CD4-positive, CD25-positive, alpha-beta regulatory T cell (primary cell): ENCODE results near the gene SLC22A7. TPM values are rescaled to one million over a fixed set of nuclear protein-coding genes. Genes with fewer than 3 reads are reported as not detected.
"Not testable (repeated sequence)": the region's sequence is repeated elsewhere in the genome, so short reads cannot be mapped to it uniquely, and the experiment has no call there.

Experiments used
- ATAC-seq, 2 donors: fragments of 150-1000 bp; cut with Tn5 transposase; one replicate each; pipeline ENCODE4 v1.10.0; 2021; ENCODE audit warnings: low read depth in 2 of 2, moderate number of reproducible peaks in 2 of 2, moderate library complexity in 1 of 2
- DNase-seq, 3 donors: peaks; one replicate each; pipeline versions ENCODE4 v3.0.0 to v3.0.0-alpha.2; 2012 to 2022; ENCODE audit warnings: mixed read lengths in 1 of 3
- H3K27ac ChIP-seq: one replicate; pipeline ENCODE4 v1.7.0; 2013; ENCODE audit warnings: mild to moderate bottlenecking, low read length; ENCODE audit not compliant: insufficient read depth, poor library complexity, severe bottlenecking
- H3K27me3 ChIP-seq: one replicate; pipeline ENCODE4 v1.7.0; 2013; ENCODE audit warnings: low read length; ENCODE audit not compliant: control insufficient read depth, insufficient read depth
- H3K36me3 ChIP-seq: one replicate; pipeline ENCODE4 v1.7.0; 2013; ENCODE audit warnings: mild to moderate bottlenecking, low read length, moderate library complexity; ENCODE audit not compliant: control insufficient read depth, insufficient read depth
- H3K4me1 ChIP-seq: 2 replicates; pipeline ENCODE4 v1.7.0; 2013; ENCODE audit warnings: mild to moderate bottlenecking, low read length; ENCODE audit not compliant: insufficient read depth, control insufficient read depth, poor library complexity, severe bottlenecking
- H3K4me3 ChIP-seq: one replicate; pipeline ENCODE4 v1.7.0; 2013; ENCODE audit warnings: low read depth, mild to moderate bottlenecking, low read length, moderate library complexity
- H3K9me3 ChIP-seq, 2 experiments: 1 replicate in 1 of 2; 2 replicates in 1 of 2; pipeline ENCODE4 v1.7.0; 2013; ENCODE audit warnings: low read length in 2 of 2, mild to moderate bottlenecking in 1 of 2, moderate library complexity in 1 of 2; ENCODE audit not compliant: control insufficient read depth in 2 of 2
- H3K27ac Mint-ChIP-seq, 3 donors: one replicate each; pipeline ENCODE4 v1.8.0; 2020 to 2022; ENCODE audit warnings: mild to moderate bottlenecking in 3 of 3, mixed read lengths in 3 of 3, moderate library complexity in 2 of 3
- H3K27me3 Mint-ChIP-seq: one replicate; pipeline ENCODE4 v1.8.0; 2022; ENCODE audit warnings: mild to moderate bottlenecking, mixed read lengths
- H3K36me3 Mint-ChIP-seq: one replicate; pipeline ENCODE4 v1.8.0; 2020; ENCODE audit warnings: mixed read lengths
- H3K4me1 Mint-ChIP-seq, 4 donors: one replicate each; pipeline ENCODE4 v1.8.0; 2020 to 2022; ENCODE audit warnings: mixed read lengths in 4 of 4, mild to moderate bottlenecking in 1 of 4
- H3K4me3 Mint-ChIP-seq, 4 donors: one replicate each; pipeline ENCODE4 v1.8.0; 2020 to 2022; ENCODE audit warnings: mild to moderate bottlenecking in 4 of 4, mixed read lengths in 4 of 4, moderate library complexity in 3 of 4
- H3K9me3 Mint-ChIP-seq, 7 donors: one replicate each; pipeline ENCODE4 v1.8.0; 2020 to 2022; ENCODE audit warnings: mixed read lengths in 7 of 7, mild to moderate bottlenecking in 3 of 7, moderate library complexity in 2 of 7
- polyA plus RNA-seq, 4 donors: library from polyadenylated mRNA; unstranded; fragments of 300-500 nt; fragmentation: Illumina TruSeq; gene quantifications; one replicate each; pipeline ENCODE4 v1.2.3, GENCODE V29; 2021
- total RNA-seq: library from RNA; stranded (reverse); gene quantifications from one replicate; pipeline ENCODE4 v1.2.3, GENCODE V29; 2022

Gene SLC22A7
- total and polyA plus RNA-seq, 5 donors from 2014 or later, result not detected

DNA sequence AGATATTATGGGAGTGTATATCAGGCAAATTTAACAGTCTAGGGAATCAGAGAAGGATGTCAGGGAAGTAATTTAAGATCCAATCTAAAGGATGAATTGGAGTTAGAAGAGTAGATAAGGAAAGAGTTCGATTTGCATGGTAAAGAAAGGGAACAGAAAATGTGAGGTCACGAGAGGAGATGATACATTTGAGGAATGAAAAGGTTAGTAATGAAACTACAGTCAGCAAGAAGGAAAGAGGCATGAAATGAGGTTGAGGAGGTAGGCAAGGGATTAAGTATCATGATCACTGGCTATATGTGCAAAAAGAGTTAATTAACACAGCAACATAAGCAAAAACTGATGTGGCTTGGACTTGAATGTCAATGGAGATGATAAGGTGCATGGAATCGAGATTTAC, 49.0 kb downstream of the SLC22A7 start:
- Mint-ChIP-seq H3K36me3 (peaks cover 35% of the 10 kb centered on the region), H3K27ac (no peak overlapping the region), H3K4me3 (no peak overlapping the region), H3K27me3 (no peaks in the 10 kb centered on the region), H3K9me3 (no peaks in the 10 kb centered on the region), H3K4me1 (peaks cover 3 to 14% (median 8%) of the 10 kb centered on the region in 4 donors)
- no peak overlapping the region for H3K4me3 ChIP-seq
- ATAC-seq (no peak), DNase-seq (no peak)
- H3K36me3 ChIP-seq, result peaks cover 79% of the 10 kb centered on the region
- H3K27me3 ChIP-seq, result no peaks in the 10 kb centered on the region
- H3K27ac ChIP-seq, result no peak overlapping the region
- H3K4me1 ChIP-seq, result no peaks in the 10 kb centered on the region
- H3K9me3 ChIP-seq, result no peaks in the 10 kb centered on the region

DNA sequence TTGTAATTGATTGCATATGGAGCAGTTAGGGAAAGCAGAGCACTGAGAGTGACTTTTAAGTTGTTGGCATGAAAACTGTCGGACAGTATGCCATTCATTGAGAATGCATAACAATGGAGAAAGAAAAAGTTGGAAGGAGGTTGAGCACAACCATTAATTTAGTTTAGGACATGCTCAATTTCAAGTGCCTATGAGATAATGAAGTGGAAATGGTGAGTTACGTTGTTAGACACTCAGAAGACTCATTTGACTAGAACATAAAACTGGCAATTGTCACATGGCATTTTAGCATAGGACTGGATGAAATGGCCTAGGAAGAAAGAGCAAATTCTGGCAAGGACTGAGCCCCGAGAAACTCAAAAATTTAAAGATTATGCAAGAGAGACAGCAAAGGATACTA, 49.4 kb downstream of the SLC22A7 start:
- Mint-ChIP-seq H3K27ac (no peak overlapping the region), H3K4me3 (no peak overlapping the region), H3K27me3 (no peaks in the 10 kb centered on the region), H3K4me1 (peaks cover 3 to 14% (median 9%) of the 10 kb centered on the region in 4 donors), H3K36me3 (peaks cover 35% of the 10 kb centered on the region), H3K9me3 (no peaks in the 10 kb centered on the region)
- Histone ChIP-seq H3K27me3 (no peaks in the 10 kb centered on the region), H3K36me3 (peaks cover 79% of the 10 kb centered on the region), H3K9me3 (no peaks in the 10 kb centered on the region), H3K4me1 (no peaks in the 10 kb centered on the region), H3K27ac (no peak overlapping the region), H3K4me3 (no peak overlapping the region)
- DNase-seq, result no peak
- ATAC-seq, result no peak

DNA sequence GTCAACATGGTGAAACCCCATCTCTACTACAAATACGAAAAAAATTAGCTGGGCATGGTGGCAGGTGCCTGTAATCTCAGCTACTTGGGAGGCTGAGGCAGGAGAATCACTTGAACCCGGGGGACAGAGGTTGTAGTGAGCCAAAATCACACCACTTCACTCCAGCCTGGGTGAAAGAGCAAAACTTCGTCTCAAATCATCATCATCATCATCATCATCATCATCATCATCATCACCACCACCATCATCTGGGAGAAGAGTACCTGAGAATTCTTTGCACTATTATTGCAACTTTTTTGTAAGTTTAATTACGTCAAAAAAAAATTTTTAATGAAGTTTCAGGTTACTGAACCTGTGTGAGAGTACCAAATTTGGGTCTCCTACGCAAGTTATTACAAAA, 53.9 kb downstream of the SLC22A7 start:
- H3K9me3 ChIP-seq, H3K27me3 Mint-ChIP-seq, H3K4me3 ChIP-seq, ATAC-seq, H3K27me3 ChIP-seq, H3K4me1 ChIP-seq, DNase-seq, H3K27ac ChIP-seq, H3K9me3 Mint-ChIP-seq, H3K4me3 Mint-ChIP-seq: not testable (repeated sequence)
- Mint-ChIP-seq H3K27ac (peak overlapping the region in 1 of 3 donors; percentile 77), H3K4me1 (peaks cover 4 to 14% (median 10%) of the 10 kb centered on the region in 4 donors), H3K36me3 (peaks cover 50% of the 10 kb centered on the region)
- peaks cover 71% of the 10 kb centered on the region for H3K36me3 ChIP-seq

Other genes with a start within 250 kb of the SLC22A7 start
- 7.7 TPM for gene CUL7, start 244.4 kb upstream of the SLC22A7 start, total RNA-seq
- 1 to 10 TPM; 2.1 to 3.5 (median 2.4) TPM for gene CUL7, start 244.4 kb upstream of the SLC22A7 start, polyA plus RNA-seq
- 29.3 TPM for gene MRPL2, start 238.8 kb upstream of the SLC22A7 start, total RNA-seq
- 10 to 100 TPM; 45.2 to 52.6 (median 48.3) TPM for gene MRPL2, start 238.8 kb upstream of the SLC22A7 start, polyA plus RNA-seq
- gene KLC4, start 238.6 kb upstream of the SLC22A7 start, total RNA-seq, result 33.5 TPM
- gene KLC4, start 238.6 kb upstream of the SLC22A7 start, polyA plus RNA-seq, result 10 to 100 TPM in 3 of 4 donors, 1 to 10 TPM in 1; 9.3 to 15.5 (median 12.6) TPM
- gene PTK7, start 221.9 kb upstream of the SLC22A7 start, total RNA-seq, result 2.3 TPM
- gene PTK7, start 221.9 kb upstream of the SLC22A7 start, polyA plus RNA-seq, result under 1 TPM in 1 of 4 donors, not detected in 3; 0.25 TPM
- gene SRF, start 127.0 kb upstream of the SLC22A7 start, total RNA-seq, result 24.0 TPM
- 1 to 10 TPM; 3.3 to 5.8 (median 4.5) TPM for gene SRF, start 127.0 kb upstream of the SLC22A7 start, polyA plus RNA-seq
- 81.2 TPM for gene CUL9, start 116.1 kb upstream of the SLC22A7 start, total RNA-seq
- gene CUL9, start 116.1 kb upstream of the SLC22A7 start, polyA plus RNA-seq, result 10 to 100 TPM; 22.5 to 26.0 (median 23.8) TPM
- 36.6 TPM for gene DNPH1, start 68.8 kb upstream of the SLC22A7 start, total RNA-seq
- gene DNPH1, start 68.8 kb upstream of the SLC22A7 start, polyA plus RNA-seq, result 100 to 1,000 TPM; 190 to 234 (median 206) TPM
- 0.22 TPM for gene TTBK1, start 54.8 kb upstream of the SLC22A7 start, total RNA-seq
- not detected for gene TTBK1, start 54.8 kb upstream of the SLC22A7 start, polyA plus RNA-seq
- gene CRIP3, start 10.6 kb downstream of the SLC22A7 start, total RNA-seq, result 3.8 TPM
- under 1 TPM in 1 of 4 donors, not detected in 3; 0.35 TPM for gene CRIP3, start 10.6 kb downstream of the SLC22A7 start, polyA plus RNA-seq
- 32.9 TPM for gene ZNF318, start 71.4 kb downstream of the SLC22A7 start, total RNA-seq
- 1 to 10 TPM; 4.3 to 6.3 (median 5.6) TPM for gene ZNF318, start 71.4 kb downstream of the SLC22A7 start, polyA plus RNA-seq
- gene ABCC10, start 129.3 kb downstream of the SLC22A7 start, total RNA-seq, result 81.7 TPM
- gene ABCC10, start 129.3 kb downstream of the SLC22A7 start, polyA plus RNA-seq, result 10 to 100 TPM; 17.9 to 23.3 (median 18.5) TPM
- gene DLK2, start 157.3 kb downstream of the SLC22A7 start, total RNA-seq, result 0.76 TPM
- under 1 TPM in 3 of 4 donors, not detected in 1; 0.20 to 0.87 (median 0.70) TPM for gene DLK2, start 157.3 kb downstream of the SLC22A7 start, polyA plus RNA-seq
- 36.3 TPM for gene TJAP1, start 179.3 kb downstream of the SLC22A7 start, total RNA-seq
- 1 to 10 TPM; 5.5 to 9.5 (median 6.6) TPM for gene TJAP1, start 179.3 kb downstream of the SLC22A7 start, polyA plus RNA-seq
- gene LRRC73, start 212.1 kb downstream of the SLC22A7 start, total RNA-seq, result 0.30 TPM
- not detected for gene LRRC73, start 212.1 kb downstream of the SLC22A7 start, polyA plus RNA-seq
- gene YIPF3, start 218.7 kb downstream of the SLC22A7 start, total RNA-seq, result 59.2 TPM
- 100 to 1,000 TPM; 101 to 135 (median 117) TPM for gene YIPF3, start 218.7 kb downstream of the SLC22A7 start, polyA plus RNA-seq
- 26.8 TPM for gene POLR1C, start 218.8 kb downstream of the SLC22A7 start, total RNA-seq
- 10 to 100 TPM in 2 of 4 donors, 1 to 10 TPM in 2; 8.4 to 20.5 (median 11.5) TPM for gene POLR1C, start 218.8 kb downstream of the SLC22A7 start, polyA plus RNA-seq